Neural progenitor cell (in vitro differentiated cells): Measurements from ENCODE around the gene MR1. TPM values are rescaled to one million over a fixed set of nuclear protein-coding genes. Genes with fewer than 3 reads are reported as not detected.

ENCODE experiments used
- DNase-seq: peaks from one replicate; pipeline ENCODE4 v3.0.0-alpha.2; 2016; ENCODE audit warnings: low spot score
- H2AFZ ChIP-seq: fragments of 200-600 bp; sonication (generic); replicated peaks from 2 replicates; pipeline ENCODE4 v1.6.1; 2016; ENCODE audit warnings: antibody characterized with exemption
- H3F3A ChIP-seq: fragments of 200-600 bp; sonication (generic); 2 replicates; pipeline ENCODE4 v1.6.1; 2016; ENCODE audit warnings: antibody characterized with exemption, low read depth
- H3K27ac ChIP-seq: fragments of 200-600 bp; sonication (generic); 2 replicates; pipeline ENCODE4 v1.5.1; 2016; ENCODE audit warnings: mild to moderate bottlenecking
- H3K27me3 ChIP-seq: fragments of 200-600 bp; sonication (generic); 2 replicates; pipeline ENCODE4 v1.6.1; 2016; ENCODE audit warnings: mild to moderate bottlenecking, moderate library complexity
- H3K36me3 ChIP-seq: fragments of 200-600 bp; sonication (generic); 2 replicates; pipeline ENCODE4 v1.5.1; 2016
- H3K4me1 ChIP-seq: fragments of 200-600 bp; sonication (generic); 2 replicates; pipeline ENCODE4 v1.6.1; 2016; ENCODE audit warnings: mixed run types
- H3K4me2 ChIP-seq: fragments of 200-600 bp; sonication (generic); 2 replicates; pipeline ENCODE4 v1.6.1; 2016
- H3K4me3 ChIP-seq: fragments of 200-600 bp; sonication (generic); 2 replicates; pipeline ENCODE4 v1.5.1; 2016
- H3K79me2 ChIP-seq: fragments of 200-600 bp; sonication (generic); 2 replicates; pipeline ENCODE4 v1.6.1; 2016; ENCODE audit warnings: low read depth
- H3K9ac ChIP-seq: fragments of 200-600 bp; sonication (generic); 2 replicates; pipeline ENCODE4 v1.6.1; 2016
- H3K9me3 ChIP-seq: fragments of 200-600 bp; sonication (generic); 2 replicates; pipeline ENCODE4 v1.5.1; 2016; ENCODE audit warnings: low read depth
- H4K20me1 ChIP-seq: fragments of 200-600 bp; sonication (generic); 2 replicates; pipeline ENCODE4 v1.6.1; 2016; ENCODE audit warnings: low read depth
- H3K27ac Mint-ChIP-seq: 3 replicates; pipeline ENCODE4 v1.8.0; 2021; ENCODE audit warnings: mixed read lengths
- H3K27me3 Mint-ChIP-seq: 2 replicates; pipeline ENCODE4 v1.8.0; 2022; ENCODE audit warnings: low read depth, mild to moderate bottlenecking, inconsistent platforms, moderate library complexity, mixed read lengths; ENCODE audit not compliant: insufficient read depth
- H3K36me3 Mint-ChIP-seq: 3 replicates; pipeline ENCODE4 v1.8.0; 2021; ENCODE audit warnings: mixed read lengths
- H3K4me1 Mint-ChIP-seq: 3 replicates; pipeline ENCODE4 v1.8.0; 2021; ENCODE audit warnings: mixed read lengths
- H3K4me3 Mint-ChIP-seq: 3 replicates; pipeline ENCODE4 v1.8.0; 2021; ENCODE audit warnings: mild to moderate bottlenecking, moderate library complexity, mixed read lengths
- H3K9me3 Mint-ChIP-seq: 3 replicates; pipeline ENCODE4 v1.8.0; 2020; ENCODE audit warnings: mixed read lengths
- EZH2 ChIP-seq: fragments of 200-600 bp; sonication (generic); IDR thresholded peaks from 2 replicates; pipeline ENCODE4 v1.6.1; 2017; ENCODE audit warnings: antibody characterized with exemption, mild to moderate bottlenecking, moderate library complexity
- EZH2phosphoT487 ChIP-seq: fragments of 200-600 bp; sonication (generic); IDR thresholded peaks from 2 replicates; pipeline ENCODE4 v1.6.1; 2017; ENCODE audit warnings: antibody characterized with exemption
- total RNA-seq: library from RNA; depleted of rRNA; stranded (reverse); fragments of >200 nt; gene quantifications from 2 replicates; pipeline ENCODE4 v1.2.3, GENCODE V29; 2015; ENCODE audit warnings: low replicate concordance
- TF ChIP-seq, protein P1 (sequence below): fragments of 200-600 bp; sonication (generic); IDR thresholded peaks from 2 replicates; pipeline ENCODE4 v1.5.1; 2017; ENCODE audit warnings: antibody characterized with exemption, mild to moderate bottlenecking

Gene MR1
- total RNA-seq, 1 donor from 2014 or later = not detected

DNA sequence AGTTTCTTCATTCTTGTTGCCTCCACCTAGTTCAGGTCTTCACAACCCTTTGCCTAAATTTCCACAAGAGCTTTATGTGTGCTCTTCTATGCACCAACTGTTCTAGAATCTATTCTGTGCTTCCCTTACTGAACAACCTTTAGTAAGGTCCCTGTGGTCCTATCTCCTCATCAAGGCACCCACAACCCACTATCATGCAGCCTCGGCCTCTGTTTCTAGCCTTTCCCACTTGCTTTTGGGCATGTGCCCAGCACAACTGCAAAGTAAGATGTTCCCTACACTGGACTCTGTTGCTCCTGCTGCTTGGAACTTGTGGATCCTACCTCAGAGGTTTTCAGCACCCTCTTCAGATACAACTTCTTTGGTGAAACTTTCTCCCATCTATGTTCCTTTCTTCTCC, 52.3 kb downstream of the MR1 start:
- Histone ChIP-seq H3K27ac (no peak overlapping the region), H2AFZ (no peak overlapping the region), H3K27me3 (peaks cover 20% of the 10 kb centered on the region), H3K4me2 (no peak overlapping the region), H4K20me1 (peaks cover 23% of the 10 kb centered on the region), H3F3A (peaks cover 14% of the 10 kb centered on the region), H3K4me3 (no peak overlapping the region), H3K9ac (no peak overlapping the region), H3K4me1 (peaks cover 6% of the 10 kb centered on the region), H3K36me3 (no peaks in the 10 kb centered on the region), H3K79me2 (peaks cover 22% of the 10 kb centered on the region), H3K9me3 (no peaks in the 10 kb centered on the region)
- no peak overlapping the region for H3K4me3 Mint-ChIP-seq
- H3K36me3 Mint-ChIP-seq = peaks cover 4% of the 10 kb centered on the region
- no peaks in the 10 kb centered on the region for H3K9me3 Mint-ChIP-seq
- H3K27ac Mint-ChIP-seq = no peak overlapping the region
- peaks cover 25% of the 10 kb centered on the region for H3K4me1 Mint-ChIP-seq
- no peak for DNase-seq
- TF ChIP-seq, protein P1, sequence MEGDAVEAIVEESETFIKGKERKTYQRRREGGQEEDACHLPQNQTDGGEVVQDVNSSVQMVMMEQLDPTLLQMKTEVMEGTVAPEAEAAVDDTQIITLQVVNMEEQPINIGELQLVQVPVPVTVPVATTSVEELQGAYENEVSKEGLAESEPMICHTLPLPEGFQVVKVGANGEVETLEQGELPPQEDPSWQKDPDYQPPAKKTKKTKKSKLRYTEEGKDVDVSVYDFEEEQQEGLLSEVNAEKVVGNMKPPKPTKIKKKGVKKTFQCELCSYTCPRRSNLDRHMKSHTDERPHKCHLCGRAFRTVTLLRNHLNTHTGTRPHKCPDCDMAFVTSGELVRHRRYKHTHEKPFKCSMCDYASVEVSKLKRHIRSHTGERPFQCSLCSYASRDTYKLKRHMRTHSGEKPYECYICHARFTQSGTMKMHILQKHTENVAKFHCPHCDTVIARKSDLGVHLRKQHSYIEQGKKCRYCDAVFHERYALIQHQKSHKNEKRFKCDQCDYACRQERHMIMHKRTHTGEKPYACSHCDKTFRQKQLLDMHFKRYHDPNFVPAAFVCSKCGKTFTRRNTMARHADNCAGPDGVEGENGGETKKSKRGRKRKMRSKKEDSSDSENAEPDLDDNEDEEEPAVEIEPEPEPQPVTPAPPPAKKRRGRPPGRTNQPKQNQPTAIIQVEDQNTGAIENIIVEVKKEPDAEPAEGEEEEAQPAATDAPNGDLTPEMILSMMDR = no peak
- no peak for TF ChIP-seq EZH2phosphoT487
- TF ChIP-seq EZH2 = no peak
- H3K27me3 Mint-ChIP-seq = peaks cover 10% of the 10 kb centered on the region

DNA sequence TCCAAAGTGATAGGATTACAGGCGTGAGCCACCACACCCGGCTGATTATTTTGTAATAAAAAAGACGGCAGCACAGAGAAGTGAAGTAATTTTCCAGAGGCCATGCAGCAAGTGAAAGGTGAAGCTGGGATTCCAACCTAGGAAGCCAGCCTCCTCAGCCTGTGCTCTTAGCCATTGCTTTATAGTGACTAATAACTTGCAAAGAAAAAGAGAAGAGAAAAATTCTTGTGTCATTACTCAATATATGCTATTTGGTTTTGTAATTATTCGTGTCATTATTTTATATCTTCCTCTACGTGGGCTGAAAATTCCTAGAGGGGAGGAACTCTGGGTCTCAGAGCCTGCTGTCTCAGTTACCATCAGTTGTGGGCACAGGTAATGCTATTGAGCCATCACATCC, 53.1 kb downstream of the MR1 start:
- Histone ChIP-seq H3K4me2 (no peak overlapping the region), H3K79me2 (peaks cover 31% of the 10 kb centered on the region), H4K20me1 (peaks cover 31% of the 10 kb centered on the region), H3K9ac (no peak overlapping the region), H3K9me3 (no peaks in the 10 kb centered on the region), H3K27me3 (peaks cover 20% of the 10 kb centered on the region), H3K36me3 (no peaks in the 10 kb centered on the region), H3K4me3 (no peak overlapping the region), H3K4me1 (peaks cover 14% of the 10 kb centered on the region), H2AFZ (no peak overlapping the region), H3F3A (peaks cover 9% of the 10 kb centered on the region), H3K27ac (no peak overlapping the region)
- Mint-ChIP-seq H3K9me3 (no peaks in the 10 kb centered on the region), H3K27me3 (peaks cover 10% of the 10 kb centered on the region), H3K4me1 (peaks cover 31% of the 10 kb centered on the region), H3K36me3 (peaks cover 4% of the 10 kb centered on the region), H3K27ac (no peak overlapping the region), H3K4me3 (no peak overlapping the region)
- no peak for DNase-seq
- no peak for TF ChIP-seq EZH2phosphoT487
- TF ChIP-seq EZH2 = no peak
- TF ChIP-seq, protein P1 = no peak

DNA sequence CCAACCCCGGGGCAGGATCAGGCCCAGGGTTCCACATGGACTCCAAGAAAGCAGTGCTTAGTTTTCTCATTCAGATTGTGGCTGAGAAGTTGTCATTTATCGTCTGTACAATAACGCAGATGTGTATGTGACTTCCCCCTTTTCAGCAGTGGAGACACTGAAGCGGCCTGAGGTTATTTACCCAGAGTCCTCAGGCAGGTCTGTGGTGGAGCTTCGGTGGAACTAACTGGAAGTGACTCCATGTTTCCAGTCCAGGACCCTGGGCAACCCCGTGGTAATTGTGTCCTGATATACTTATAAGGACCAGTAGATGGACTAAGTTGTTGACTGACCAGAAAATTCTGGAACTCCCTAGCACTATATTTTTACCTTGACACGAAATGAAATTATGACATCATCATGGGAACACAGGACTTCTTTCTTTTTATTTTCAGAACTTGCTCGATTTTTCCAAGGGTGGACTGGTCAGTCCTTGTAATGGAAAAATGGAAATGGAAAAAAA, 53.7 kb downstream of the MR1 start:
- DNase-seq = no peak
- Histone ChIP-seq H3K27me3 (peaks cover 20% of the 10 kb centered on the region), H3K27ac (no peak overlapping the region), H4K20me1 (peaks cover 37% of the 10 kb centered on the region), H3K9ac (no peak overlapping the region), H3F3A (peaks cover 6% of the 10 kb centered on the region), H3K9me3 (no peaks in the 10 kb centered on the region), H2AFZ (no peak overlapping the region), H3K4me2 (no peak overlapping the region), H3K36me3 (no peaks in the 10 kb centered on the region), H3K4me3 (no peak overlapping the region), H3K4me1 (peaks cover 17% of the 10 kb centered on the region), H3K79me2 (peaks cover 36% of the 10 kb centered on the region)
- no peak for TF ChIP-seq EZH2
- TF ChIP-seq, protein P1 = no peak
- Mint-ChIP-seq H3K27ac (no peak overlapping the region), H3K36me3 (peaks cover 7% of the 10 kb centered on the region), H3K4me1 (peaks cover 34% of the 10 kb centered on the region), H3K9me3 (no peaks in the 10 kb centered on the region), H3K4me3 (peak overlapping the region; percentile 99), H3K27me3 (peaks cover 10% of the 10 kb centered on the region)
